Peyer's patch (tissue), 4 donors: ENCODE measurements around the gene AFG3L2.

ENCODE experiments used
- CTCF ChIP-seq, 6 experiments: fragments of 450-650 bp in 4 of 6; fragments of 200-600 bp in 2 of 6; sonication (generic) in 1 of 6; IDR thresholded peaks; one replicate each; pipeline ENCODE4 v1.5.1; 2017 to 2019; ENCODE audit warnings: antibody characterized with exemption in 6 of 6, mild to moderate bottlenecking in 3 of 6, moderate library complexity in 1 of 6
- POLR2A ChIP-seq, 2 donors: fragments of 450-650 bp; IDR thresholded peaks; one replicate each; pipeline ENCODE4 v1.5.1; 2017; ENCODE audit warnings: antibody characterized with exemption in 2 of 2, mild to moderate bottlenecking in 2 of 2, moderate library complexity in 2 of 2

- TF ChIP-seq POLR2A (IDR thresholded peaks at IDR 0.05) (no peak), CTCF (IDR thresholded peaks at IDR 0.05) (no peak)
These were observed 70.0 kb downstream of the AFG3L2 start for GRCh38 chr18:12306752-12307700.
